Stimulated activated memory B cell treated with anti-CD40 and anti-IgM and Interleukin-4, amounts not matched to agents 10 μg/mL and 1 μg/mL and 100 μg/mL, for 72 hours (primary cell): ENCODE measurements around the gene PHEX.
A peak's percentile ranks its signal among the peaks of the same experiment; 100 is the strongest.

ENCODE experiments used
- ATAC-seq: fragments of 150-1000 bp; cut with Tn5 transposase; 2 replicates; pipeline ENCODE4 v1.10.0; 2021
- H3K27ac Mint-ChIP-seq: one replicate; pipeline ENCODE4 v1.8.0; 2022; ENCODE audit warnings: mild to moderate bottlenecking, mixed read lengths
- H3K27me3 Mint-ChIP-seq: one replicate; pipeline ENCODE4 v1.8.0; 2022; ENCODE audit warnings: mixed read lengths
- H3K36me3 Mint-ChIP-seq: one replicate; pipeline ENCODE4 v1.8.0; 2022; ENCODE audit warnings: mixed read lengths
- H3K4me1 Mint-ChIP-seq: one replicate; pipeline ENCODE4 v1.8.0; 2022; ENCODE audit warnings: mixed read lengths
- H3K4me3 Mint-ChIP-seq: one replicate; pipeline ENCODE4 v1.8.0; 2022; ENCODE audit warnings: mild to moderate bottlenecking, moderate library complexity, mixed read lengths
- H3K9me3 Mint-ChIP-seq: one replicate; pipeline ENCODE4 v1.8.0; 2022; ENCODE audit warnings: mixed read lengths

The PHEX gene

DNA sequence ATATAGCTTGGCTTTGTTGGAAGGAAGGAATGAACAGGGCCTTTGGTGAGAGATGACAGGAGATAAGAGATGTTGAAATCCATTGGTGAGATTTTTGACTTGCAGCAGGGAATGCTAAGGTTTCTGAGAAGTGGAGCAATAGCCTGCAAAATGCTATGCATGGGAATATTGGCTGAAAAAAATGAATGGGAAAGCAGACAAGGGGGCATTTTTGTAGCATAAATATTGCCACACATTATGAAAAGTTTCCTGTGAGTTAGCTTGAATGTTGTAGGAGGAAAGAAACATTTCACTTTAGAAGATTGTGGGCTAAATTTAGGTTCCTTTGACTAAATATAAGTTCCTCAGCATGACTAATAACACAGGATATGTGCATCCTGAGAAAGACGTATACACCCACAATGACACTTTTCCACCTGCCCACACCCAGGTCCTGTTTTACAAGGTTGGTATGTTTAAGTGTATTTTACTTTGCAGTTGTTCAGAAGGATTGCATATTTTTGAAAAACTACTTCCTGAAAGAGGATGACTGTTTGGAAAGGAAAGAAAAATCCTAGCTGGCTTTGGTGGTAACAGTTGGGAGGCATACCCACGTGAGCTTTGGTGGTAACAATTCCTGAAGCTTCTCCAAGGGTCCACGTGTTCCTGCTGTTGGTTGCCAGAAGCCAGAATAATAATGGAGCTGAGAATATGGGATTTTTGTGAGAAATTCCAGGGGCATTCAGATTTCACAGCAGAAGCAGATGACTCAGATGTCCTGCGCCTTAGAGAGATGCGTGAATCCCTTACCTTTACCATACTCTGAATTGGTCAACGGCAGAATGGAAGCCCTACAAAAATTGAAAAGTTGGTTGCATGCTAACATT is 28.5 kb downstream of the PHEX start:
- H3K4me3 Mint-ChIP-seq: peak overlapping the region; percentile 38
- no peaks in the 10 kb centered on the region for H3K9me3 Mint-ChIP-seq
- peak overlapping the region; percentile 88 for H3K27ac Mint-ChIP-seq
- peak; percentile 62 for ATAC-seq
- H3K4me1 Mint-ChIP-seq: peaks cover 53% of the 10 kb centered on the region
- H3K27me3 Mint-ChIP-seq: no peaks in the 10 kb centered on the region
- peaks cover 16% of the 10 kb centered on the region for H3K36me3 Mint-ChIP-seq

GRCh38 chrX:22063284-22063683 is 31.2 kb downstream of the PHEX start:
- no peaks in the 10 kb centered on the region for H3K27me3 Mint-ChIP-seq
- ATAC-seq: peak; percentile 93
- peak overlapping the region; percentile 88 for H3K27ac Mint-ChIP-seq
- H3K4me3 Mint-ChIP-seq: peak overlapping the region; percentile 44
- H3K9me3 Mint-ChIP-seq: no peaks in the 10 kb centered on the region
- H3K4me1 Mint-ChIP-seq: peaks cover 45% of the 10 kb centered on the region
- peaks cover 13% of the 10 kb centered on the region for H3K36me3 Mint-ChIP-seq

DNA sequence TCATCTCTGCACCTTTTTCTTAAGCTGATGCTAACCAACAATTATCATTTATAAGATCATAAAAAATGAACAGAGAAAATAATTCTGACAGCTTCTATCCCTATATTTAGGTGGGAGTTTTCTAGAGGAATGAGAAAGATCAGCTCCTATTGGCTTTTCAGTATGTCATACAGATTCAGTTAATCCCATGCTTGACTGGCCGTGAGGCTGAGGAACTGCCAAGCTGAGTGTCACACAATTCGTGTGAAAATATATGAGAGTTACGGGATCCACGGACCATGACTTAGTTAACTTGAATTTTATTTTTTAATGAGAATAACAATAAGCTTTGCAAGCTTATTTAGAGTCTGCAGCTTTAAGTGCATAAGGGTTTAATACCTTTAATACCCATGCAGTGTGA is 37.5 kb downstream of the PHEX start:
- Mint-ChIP-seq H3K27ac (peak overlapping the region; percentile 48), H3K4me1 (peaks cover 12% of the 10 kb centered on the region), H3K36me3 (peaks cover 7% of the 10 kb centered on the region), H3K4me3 (no peak overlapping the region), H3K27me3 (no peaks in the 10 kb centered on the region), H3K9me3 (no peaks in the 10 kb centered on the region)
- no peak for ATAC-seq

GRCh38 chrX:22073928-22074327 is 41.8 kb downstream of the PHEX start:
- no peak for ATAC-seq
- H3K27me3 Mint-ChIP-seq: no peaks in the 10 kb centered on the region

DNA sequence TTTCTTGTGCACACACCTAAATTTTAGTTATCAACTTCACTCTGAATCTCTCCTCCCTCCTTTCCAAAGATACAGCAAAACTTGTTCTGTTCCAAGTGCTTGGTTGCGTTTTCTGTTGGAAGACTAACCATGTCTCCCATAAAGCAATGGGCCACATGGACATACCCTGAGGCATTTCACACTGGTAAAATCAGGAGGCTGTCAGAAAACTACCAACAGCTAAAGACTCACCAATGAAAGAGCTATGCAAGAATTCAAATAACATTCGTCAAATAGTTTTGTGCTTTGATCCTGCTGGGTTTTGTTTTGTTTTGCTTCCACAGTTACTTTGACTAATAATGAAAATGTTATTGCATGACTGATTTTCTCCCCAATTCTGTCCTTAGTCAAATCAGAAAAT is 46.0 kb downstream of the PHEX start:
- ATAC-seq: no peak
- Mint-ChIP-seq H3K4me3 (no peak overlapping the region), H3K4me1 (peaks cover 12% of the 10 kb centered on the region), H3K9me3 (no peaks in the 10 kb centered on the region), H3K36me3 (peaks cover 6% of the 10 kb centered on the region), H3K27me3 (no peaks in the 10 kb centered on the region), H3K27ac (no peak overlapping the region)

More at GRCh38 chrX:22073928-22074327, 41.8 kb downstream of the PHEX start:
- H3K9me3 Mint-ChIP-seq: no peaks in the 10 kb centered on the region
- no peak overlapping the region for H3K4me3 Mint-ChIP-seq
- H3K27ac Mint-ChIP-seq: no peak overlapping the region
- peaks cover 4% of the 10 kb centered on the region for H3K4me1 Mint-ChIP-seq
- no peaks in the 10 kb centered on the region for H3K36me3 Mint-ChIP-seq

DNA sequence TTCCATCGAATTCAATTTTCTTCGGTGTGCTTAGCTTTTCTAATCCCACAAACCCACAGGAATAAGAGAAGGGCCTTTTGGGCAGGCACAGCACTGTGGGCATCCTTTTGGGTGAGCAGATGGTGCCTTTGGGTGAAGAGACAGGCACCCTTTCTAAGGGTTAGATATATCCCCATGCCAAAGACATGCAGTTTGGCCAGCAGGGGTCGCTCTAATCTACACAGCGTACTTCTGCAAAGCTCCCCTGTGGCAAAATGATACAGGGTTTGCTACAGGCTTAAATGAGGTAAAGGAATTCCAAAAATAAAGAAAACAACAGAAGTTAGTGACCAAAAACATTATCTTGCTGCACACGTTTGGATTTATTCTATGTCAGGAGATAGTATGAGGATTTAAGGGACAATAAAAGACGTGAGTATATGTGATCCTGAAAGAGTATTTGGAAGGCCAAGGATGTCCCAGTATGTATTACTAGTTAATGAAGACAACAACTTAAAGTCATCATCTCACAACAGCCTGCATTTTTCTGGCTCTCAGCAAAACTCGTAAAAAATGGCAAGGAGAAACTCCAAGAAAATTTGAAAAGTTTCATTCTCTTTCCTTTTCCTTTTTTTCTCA is 49.5 kb downstream of the PHEX start:
- peaks cover 6% of the 10 kb centered on the region for H3K36me3 Mint-ChIP-seq
- no peaks in the 10 kb centered on the region for H3K27me3 Mint-ChIP-seq
- no peak overlapping the region for H3K27ac Mint-ChIP-seq
- H3K4me3 Mint-ChIP-seq: no peak overlapping the region
- H3K4me1 Mint-ChIP-seq: peaks cover 12% of the 10 kb centered on the region
- ATAC-seq: no peak
- H3K9me3 Mint-ChIP-seq: no peaks in the 10 kb centered on the region

DNA sequence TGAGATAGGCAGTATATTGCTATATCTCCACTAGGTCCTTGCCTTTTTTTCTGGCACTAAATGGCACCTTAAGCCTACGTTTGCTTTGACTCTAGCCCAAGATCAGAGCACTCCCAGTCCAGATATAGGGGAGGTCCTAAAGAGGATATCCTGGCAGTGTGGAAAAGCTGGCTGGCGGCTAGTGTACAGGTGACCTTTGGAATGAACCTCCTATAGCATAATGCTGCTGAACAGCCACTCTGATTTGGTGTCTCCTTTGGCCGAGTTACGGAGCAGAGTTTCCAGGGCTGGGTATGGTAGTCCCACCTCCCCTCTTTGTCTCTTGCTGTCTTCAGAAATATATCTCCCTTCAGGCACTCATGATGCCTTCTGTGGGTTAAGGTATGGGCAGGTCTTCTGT is 53.9 kb downstream of the PHEX start:
- Mint-ChIP-seq H3K27ac (no peak overlapping the region), H3K4me3 (no peak overlapping the region), H3K9me3 (no peaks in the 10 kb centered on the region), H3K36me3 (peaks cover 6% of the 10 kb centered on the region), H3K27me3 (no peaks in the 10 kb centered on the region), H3K4me1 (peaks cover 8% of the 10 kb centered on the region)
- no peak for ATAC-seq

- Mint-ChIP-seq H3K36me3 (peaks cover 8% of the 10 kb centered on the region), H3K4me3 (no peak overlapping the region), H3K27ac (no peak overlapping the region), H3K9me3 (peaks cover 5% of the 10 kb centered on the region), H3K4me1 (no peaks in the 10 kb centered on the region), H3K27me3 (no peaks in the 10 kb centered on the region)
- no peak for ATAC-seq
These were observed 55.0 kb downstream of the PHEX start for GRCh38 chrX:22087011-22087557.

DNA sequence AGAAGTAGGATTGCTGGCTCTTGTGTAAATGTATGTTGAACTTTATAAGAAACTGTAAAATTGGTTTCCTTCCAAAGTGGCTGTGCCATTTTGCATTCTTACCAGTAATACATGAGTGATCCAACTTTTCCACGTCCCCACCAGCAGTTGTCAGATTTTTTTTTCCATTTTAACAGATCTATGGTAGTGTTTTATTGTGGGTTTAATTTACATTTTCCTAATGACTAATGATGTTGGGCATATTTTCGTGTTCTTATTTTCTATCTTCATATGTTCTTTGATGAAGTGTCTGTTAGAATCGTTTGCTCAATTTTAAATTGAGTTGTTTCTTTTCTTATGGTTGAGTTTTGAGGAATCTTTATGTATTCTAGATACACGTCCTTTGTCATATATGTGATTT is 56.2 kb downstream of the PHEX start:
- Mint-ChIP-seq H3K4me1 (no peaks in the 10 kb centered on the region), H3K9me3 (peaks cover 5% of the 10 kb centered on the region), H3K4me3 (no peak overlapping the region), H3K36me3 (peaks cover 8% of the 10 kb centered on the region), H3K27ac (no peak overlapping the region), H3K27me3 (no peaks in the 10 kb centered on the region)
- no peak for ATAC-seq

DNA sequence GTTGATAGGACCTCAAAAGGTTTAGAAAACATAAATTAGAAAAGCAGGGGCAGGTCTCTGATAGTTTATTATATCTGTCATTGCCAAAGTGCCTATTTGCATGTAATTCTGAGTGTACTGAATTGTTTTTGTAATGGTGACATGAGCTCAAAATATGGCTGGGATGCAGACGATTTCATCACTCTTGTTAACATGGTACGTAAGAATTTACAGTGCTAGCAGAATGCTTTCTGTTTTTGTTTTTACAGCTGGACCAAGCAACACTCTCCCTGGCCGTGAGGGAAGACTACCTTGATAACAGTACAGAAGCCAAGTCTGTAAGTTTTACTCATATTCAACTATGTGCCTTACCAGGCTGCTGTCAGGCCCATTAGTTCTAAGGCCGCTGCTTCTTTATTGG is 58.1 kb downstream of the PHEX start:
- Mint-ChIP-seq H3K4me3 (no peak overlapping the region), H3K9me3 (peaks cover 5% of the 10 kb centered on the region), H3K36me3 (peaks cover 16% of the 10 kb centered on the region), H3K27me3 (no peaks in the 10 kb centered on the region), H3K27ac (no peak overlapping the region), H3K4me1 (no peaks in the 10 kb centered on the region)
- no peak for ATAC-seq

DNA sequence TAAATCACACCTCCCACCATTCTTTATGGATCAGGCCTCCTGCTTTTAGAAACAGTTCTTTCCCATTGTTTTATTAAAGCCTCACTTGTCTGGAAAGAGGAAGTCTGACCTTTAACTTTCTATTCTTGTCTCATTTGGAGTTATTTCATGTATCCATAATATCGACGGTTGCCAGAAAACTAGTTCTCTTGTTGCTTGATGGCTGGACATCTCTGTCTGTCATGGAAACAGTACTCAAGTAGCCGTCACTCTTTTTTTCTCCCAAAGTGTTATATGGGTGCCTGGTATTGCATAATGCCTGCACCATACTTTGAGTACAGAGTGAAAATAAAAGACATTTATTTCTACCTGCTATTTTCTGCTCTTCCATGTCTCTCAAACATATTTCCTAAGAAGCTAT is 61.4 kb downstream of the PHEX start:
- Mint-ChIP-seq H3K9me3 (peaks cover 5% of the 10 kb centered on the region), H3K36me3 (peaks cover 26% of the 10 kb centered on the region), H3K27ac (no peak overlapping the region), H3K27me3 (no peaks in the 10 kb centered on the region), H3K4me1 (no peaks in the 10 kb centered on the region), H3K4me3 (no peak overlapping the region)
- no peak for ATAC-seq

DNA sequence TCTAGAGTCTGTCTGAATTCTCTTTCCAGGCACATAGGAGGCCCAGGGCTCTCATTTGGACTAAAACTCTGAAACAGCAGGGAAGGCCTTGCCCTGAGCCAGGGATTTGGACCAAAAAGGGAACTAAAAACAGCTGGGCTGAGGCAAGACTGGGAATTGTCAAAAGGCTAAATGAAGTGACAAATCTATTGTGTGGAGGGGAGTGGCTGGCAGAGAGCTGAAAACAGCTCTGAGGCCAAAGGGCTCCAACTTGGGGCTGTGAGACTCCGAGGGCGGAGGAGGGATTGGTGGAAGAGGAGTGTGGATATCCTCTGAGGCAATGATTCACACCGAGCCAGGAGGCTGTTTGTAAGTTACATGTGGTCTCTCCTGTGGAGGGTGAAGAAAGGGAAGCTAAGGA is 63.2 kb downstream of the PHEX start:
- Mint-ChIP-seq H3K27ac (no peak overlapping the region), H3K27me3 (no peaks in the 10 kb centered on the region), H3K36me3 (peaks cover 26% of the 10 kb centered on the region), H3K4me1 (no peaks in the 10 kb centered on the region), H3K9me3 (peaks cover 5% of the 10 kb centered on the region), H3K4me3 (no peak overlapping the region)
- no peak for ATAC-seq

GRCh38 chrX:22095856-22096255 is 63.7 kb downstream of the PHEX start:
- peaks cover 5% of the 10 kb centered on the region for H3K9me3 Mint-ChIP-seq
- H3K36me3 Mint-ChIP-seq: peaks cover 26% of the 10 kb centered on the region
- no peak overlapping the region for H3K4me3 Mint-ChIP-seq
- H3K4me1 Mint-ChIP-seq: no peaks in the 10 kb centered on the region
- no peak for ATAC-seq
- no peaks in the 10 kb centered on the region for H3K27me3 Mint-ChIP-seq
- H3K27ac Mint-ChIP-seq: no peak overlapping the region

GRCh38 chrX:22097012-22097694 is 65.0 kb downstream of the PHEX start:
- Mint-ChIP-seq H3K9me3 (no peaks in the 10 kb centered on the region), H3K4me1 (no peaks in the 10 kb centered on the region), H3K4me3 (no peak overlapping the region), H3K36me3 (peaks cover 18% of the 10 kb centered on the region), H3K27ac (no peak overlapping the region), H3K27me3 (no peaks in the 10 kb centered on the region)
- no peak for ATAC-seq

DNA sequence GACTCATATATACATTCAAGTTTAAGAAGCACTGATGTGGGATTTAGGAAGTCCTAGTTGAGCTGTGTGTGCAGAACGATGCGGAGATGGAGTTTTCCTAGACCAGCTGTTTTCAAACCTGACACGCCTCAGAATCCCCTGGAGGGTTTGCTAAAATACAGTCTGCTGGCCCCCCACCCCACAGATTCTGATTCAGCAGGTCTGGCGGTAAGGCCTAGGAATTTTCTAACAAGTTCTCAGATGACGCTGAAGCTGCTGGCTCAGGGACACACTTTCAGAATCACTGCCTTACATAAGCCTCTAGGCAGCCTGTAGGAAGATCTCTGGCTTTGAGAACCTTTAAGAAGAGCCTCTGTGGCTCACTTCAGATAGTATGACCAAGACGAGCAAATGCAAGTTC is 73.1 kb downstream of the PHEX start:
- no peaks in the 10 kb centered on the region for H3K4me1 Mint-ChIP-seq
- peaks cover 12% of the 10 kb centered on the region for H3K36me3 Mint-ChIP-seq
- ATAC-seq: no peak
- H3K27ac Mint-ChIP-seq: no peak overlapping the region
- H3K9me3 Mint-ChIP-seq: no peaks in the 10 kb centered on the region
- no peaks in the 10 kb centered on the region for H3K27me3 Mint-ChIP-seq
- H3K4me3 Mint-ChIP-seq: no peak overlapping the region
